ENCODE measurements around the gene PHACTR1.

DNA sequence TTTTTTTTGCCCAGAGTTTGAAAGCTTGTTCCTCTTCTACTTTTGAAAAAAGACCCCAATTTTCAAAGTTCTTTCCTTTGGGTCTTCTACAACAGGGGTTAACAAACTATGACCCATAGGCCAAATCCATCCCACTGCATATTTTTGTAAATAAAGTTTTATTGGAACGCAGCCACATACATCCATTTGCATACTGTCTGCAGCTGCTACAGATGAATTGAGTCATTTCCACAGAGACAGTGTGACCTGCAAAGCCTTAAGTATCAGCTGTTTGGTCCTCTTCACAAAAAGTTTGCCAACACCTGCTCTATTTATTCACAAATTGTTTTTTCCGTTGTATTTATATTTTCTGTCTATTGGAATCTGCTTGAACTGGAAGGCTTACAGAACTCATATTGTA lies 422.6 kb downstream of the PHACTR1 start:
- TF ChIP-seq, protein P1, sequence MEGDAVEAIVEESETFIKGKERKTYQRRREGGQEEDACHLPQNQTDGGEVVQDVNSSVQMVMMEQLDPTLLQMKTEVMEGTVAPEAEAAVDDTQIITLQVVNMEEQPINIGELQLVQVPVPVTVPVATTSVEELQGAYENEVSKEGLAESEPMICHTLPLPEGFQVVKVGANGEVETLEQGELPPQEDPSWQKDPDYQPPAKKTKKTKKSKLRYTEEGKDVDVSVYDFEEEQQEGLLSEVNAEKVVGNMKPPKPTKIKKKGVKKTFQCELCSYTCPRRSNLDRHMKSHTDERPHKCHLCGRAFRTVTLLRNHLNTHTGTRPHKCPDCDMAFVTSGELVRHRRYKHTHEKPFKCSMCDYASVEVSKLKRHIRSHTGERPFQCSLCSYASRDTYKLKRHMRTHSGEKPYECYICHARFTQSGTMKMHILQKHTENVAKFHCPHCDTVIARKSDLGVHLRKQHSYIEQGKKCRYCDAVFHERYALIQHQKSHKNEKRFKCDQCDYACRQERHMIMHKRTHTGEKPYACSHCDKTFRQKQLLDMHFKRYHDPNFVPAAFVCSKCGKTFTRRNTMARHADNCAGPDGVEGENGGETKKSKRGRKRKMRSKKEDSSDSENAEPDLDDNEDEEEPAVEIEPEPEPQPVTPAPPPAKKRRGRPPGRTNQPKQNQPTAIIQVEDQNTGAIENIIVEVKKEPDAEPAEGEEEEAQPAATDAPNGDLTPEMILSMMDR (IDR thresholded peaks at IDR 0.05) = no peak
- no peak for TF ChIP-seq POLR2A (IDR thresholded peaks at IDR 0.05)

Data from lower leg skin (tissue), 3 donors.